ENCODE data around the gene IL15.

- TF ChIP-seq, protein P1, sequence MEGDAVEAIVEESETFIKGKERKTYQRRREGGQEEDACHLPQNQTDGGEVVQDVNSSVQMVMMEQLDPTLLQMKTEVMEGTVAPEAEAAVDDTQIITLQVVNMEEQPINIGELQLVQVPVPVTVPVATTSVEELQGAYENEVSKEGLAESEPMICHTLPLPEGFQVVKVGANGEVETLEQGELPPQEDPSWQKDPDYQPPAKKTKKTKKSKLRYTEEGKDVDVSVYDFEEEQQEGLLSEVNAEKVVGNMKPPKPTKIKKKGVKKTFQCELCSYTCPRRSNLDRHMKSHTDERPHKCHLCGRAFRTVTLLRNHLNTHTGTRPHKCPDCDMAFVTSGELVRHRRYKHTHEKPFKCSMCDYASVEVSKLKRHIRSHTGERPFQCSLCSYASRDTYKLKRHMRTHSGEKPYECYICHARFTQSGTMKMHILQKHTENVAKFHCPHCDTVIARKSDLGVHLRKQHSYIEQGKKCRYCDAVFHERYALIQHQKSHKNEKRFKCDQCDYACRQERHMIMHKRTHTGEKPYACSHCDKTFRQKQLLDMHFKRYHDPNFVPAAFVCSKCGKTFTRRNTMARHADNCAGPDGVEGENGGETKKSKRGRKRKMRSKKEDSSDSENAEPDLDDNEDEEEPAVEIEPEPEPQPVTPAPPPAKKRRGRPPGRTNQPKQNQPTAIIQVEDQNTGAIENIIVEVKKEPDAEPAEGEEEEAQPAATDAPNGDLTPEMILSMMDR (IDR thresholded peaks at IDR 0.05), result no peak
- TF ChIP-seq POLR2A (IDR thresholded peaks at IDR 0.05), result no peak
These were observed 69.5 kb downstream of the IL15 start for GRCh38 chr4:141705747-141706377.
